ENCODE measurements around the gene COPS9.

The COPS9 gene

GRCh38 chr2:240138254-240138984 lies 2.3 kb upstream of the COPS9 start:
- DNase-seq (ENCODE audit: extremely low read depth, low read depth) = no peak
- TF ChIP-seq, protein P1, sequence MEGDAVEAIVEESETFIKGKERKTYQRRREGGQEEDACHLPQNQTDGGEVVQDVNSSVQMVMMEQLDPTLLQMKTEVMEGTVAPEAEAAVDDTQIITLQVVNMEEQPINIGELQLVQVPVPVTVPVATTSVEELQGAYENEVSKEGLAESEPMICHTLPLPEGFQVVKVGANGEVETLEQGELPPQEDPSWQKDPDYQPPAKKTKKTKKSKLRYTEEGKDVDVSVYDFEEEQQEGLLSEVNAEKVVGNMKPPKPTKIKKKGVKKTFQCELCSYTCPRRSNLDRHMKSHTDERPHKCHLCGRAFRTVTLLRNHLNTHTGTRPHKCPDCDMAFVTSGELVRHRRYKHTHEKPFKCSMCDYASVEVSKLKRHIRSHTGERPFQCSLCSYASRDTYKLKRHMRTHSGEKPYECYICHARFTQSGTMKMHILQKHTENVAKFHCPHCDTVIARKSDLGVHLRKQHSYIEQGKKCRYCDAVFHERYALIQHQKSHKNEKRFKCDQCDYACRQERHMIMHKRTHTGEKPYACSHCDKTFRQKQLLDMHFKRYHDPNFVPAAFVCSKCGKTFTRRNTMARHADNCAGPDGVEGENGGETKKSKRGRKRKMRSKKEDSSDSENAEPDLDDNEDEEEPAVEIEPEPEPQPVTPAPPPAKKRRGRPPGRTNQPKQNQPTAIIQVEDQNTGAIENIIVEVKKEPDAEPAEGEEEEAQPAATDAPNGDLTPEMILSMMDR (IDR thresholded peaks at IDR 0.05; ENCODE audit: low read depth, low read length) = no peak

DNA sequence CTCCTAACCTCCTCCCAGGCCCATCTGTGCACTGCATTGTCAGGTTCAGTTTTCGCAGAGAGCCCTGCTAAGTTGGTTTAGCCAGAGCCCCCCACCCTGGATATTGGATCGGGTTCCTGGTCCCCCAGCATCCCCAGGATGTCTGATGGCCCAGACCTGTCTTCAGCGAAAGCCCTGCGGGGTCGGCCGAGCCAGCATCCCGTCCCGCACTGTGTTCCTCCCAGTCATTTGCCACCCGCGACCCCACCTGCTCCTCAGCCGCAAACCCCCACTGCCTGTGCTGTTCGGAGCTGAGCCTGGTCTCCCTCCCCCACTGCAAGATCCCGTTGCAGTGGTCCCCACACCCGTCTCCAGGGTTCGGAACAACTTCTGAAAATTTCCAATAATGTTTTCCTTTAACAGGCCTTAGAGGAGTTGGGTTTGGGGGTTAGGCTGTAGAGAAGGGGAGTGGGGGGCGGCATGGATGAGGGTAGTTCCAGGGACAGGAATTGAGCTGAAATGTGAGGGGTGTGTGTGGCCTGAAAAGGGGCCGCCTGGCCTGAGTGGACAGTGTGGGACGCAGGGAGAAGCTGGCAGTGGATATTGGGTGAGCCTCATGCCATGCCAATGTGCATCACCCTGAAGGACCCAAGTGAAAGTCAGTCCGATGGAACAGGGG lies 1.6 kb upstream of the COPS9 start:
- TF ChIP-seq, protein P1 (IDR thresholded peaks at IDR 0.05; ENCODE audit: low read depth, low read length) = no peak
- no peak for DNase-seq (ENCODE audit: extremely low read depth, low read depth)

DNA sequence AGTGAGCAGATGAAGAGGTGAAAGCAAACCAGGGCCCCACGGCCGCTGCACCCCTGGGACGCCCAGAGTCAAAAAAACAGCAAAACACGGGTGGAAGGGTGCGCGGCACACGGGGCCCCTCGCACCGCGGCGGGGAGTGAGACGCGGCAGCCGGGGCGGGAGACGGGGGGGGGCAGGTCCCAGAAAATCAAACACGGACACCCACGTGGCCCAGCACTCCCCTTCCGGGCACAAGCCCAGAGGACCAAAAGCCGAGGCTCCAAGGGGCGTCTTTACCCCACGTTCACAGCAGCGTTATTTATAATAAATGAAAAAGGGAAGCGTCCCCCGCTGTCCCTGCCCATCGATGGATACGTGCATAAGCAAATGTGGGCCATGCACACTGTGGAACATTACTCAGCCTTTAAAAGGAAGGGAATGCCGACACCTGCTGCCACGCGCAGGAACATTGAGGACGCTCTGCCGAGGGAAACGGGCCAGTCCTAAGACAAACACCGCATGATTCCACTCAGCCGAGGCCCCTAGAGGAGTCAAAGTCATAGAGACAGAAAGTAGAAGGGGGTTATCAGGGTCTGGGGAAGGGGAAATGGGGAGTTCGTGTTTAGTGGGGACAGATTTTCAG lies 677 bp upstream of the COPS9 start:
- DNase-seq (ENCODE audit: extremely low read depth, low read depth) = no peak
- TF ChIP-seq, protein P1 (IDR thresholded peaks at IDR 0.05; ENCODE audit: low read depth, low read length) = no peak

- DNase-seq (ENCODE audit: extremely low read depth, low read depth) = no peak
- TF ChIP-seq, protein P1 (IDR thresholded peaks at IDR 0.05; ENCODE audit: low read depth, low read length) = no peak
These were observed 446 bp downstream of the COPS9 start for GRCh38 chr2:240135706-240136012.

DNA sequence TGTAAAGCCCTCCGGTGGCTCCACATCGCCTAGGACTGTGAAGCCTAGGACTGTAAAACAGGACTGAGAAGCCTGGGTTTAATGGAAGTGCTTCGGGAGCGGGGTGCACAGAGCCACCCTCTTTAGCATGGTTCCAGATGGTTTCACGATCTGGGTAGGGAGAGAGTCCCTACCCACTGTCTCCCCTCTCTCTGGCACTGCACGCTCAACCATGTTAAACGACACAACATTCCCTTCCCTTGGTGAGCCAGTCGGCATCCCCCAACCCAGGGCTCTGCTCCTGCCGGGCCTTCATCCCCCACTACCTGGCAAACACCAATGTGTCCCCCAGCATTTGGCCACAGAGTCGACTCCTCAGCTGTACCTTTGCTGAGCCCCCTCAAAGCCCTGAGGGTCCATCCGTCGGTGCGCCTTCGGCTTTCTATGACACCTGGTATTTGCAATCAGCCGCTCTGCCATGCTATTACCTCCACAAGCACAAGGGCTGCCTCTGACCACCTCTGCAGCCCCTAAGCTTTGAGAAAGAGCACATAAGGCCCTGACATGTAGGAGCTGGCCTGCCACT lies 1.1 kb downstream of the COPS9 start:
- TF ChIP-seq, protein P1 (IDR thresholded peaks at IDR 0.05; ENCODE audit: low read depth, low read length) = no peak
- no peak for DNase-seq (ENCODE audit: extremely low read depth, low read depth)

- no peak for DNase-seq (ENCODE audit: extremely low read depth, low read depth)
- TF ChIP-seq, protein P1 (IDR thresholded peaks at IDR 0.05; ENCODE audit: low read depth, low read length) = no peak
These were observed 1.6 kb downstream of the COPS9 start for GRCh38 chr2:240134466-240134865.

DNA sequence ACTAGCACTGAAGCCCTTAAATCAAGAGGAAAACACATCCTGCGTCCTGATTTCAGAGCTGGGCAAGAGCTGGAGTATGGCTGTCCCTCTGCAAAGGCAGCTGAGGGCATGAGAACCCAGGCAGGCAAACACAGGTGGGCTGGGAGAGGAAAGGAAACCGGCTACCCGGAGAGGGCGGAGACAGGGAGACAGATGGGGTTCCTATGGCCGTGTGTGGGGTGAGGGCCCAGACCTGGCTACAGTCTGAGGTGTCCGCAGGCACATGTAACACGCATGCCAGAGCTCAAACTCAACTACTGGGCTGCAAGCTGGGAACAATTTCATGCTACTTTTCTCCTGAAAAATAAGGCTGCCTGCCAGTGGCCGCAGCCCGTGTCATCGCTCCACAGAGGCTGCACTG lies 2.7 kb downstream of the COPS9 start:
- no peak for DNase-seq (ENCODE audit: extremely low read depth, low read depth)
- TF ChIP-seq, protein P1 (IDR thresholded peaks at IDR 0.05; ENCODE audit: low read depth, low read length) = no peak

Data from AG09319 (cell line).